ENCODE results near the gene EPC2.
"Not testable (repeated sequence)": the region's sequence is repeated elsewhere in the genome, so short reads cannot be mapped to it uniquely, and the experiment has no call there.

EPC2 gene

GRCh38 chr2:148721991-148722777, 77.6 kb downstream of the EPC2 start:
- no peak for DNase-seq (ENCODE audit: low read depth)

DNA sequence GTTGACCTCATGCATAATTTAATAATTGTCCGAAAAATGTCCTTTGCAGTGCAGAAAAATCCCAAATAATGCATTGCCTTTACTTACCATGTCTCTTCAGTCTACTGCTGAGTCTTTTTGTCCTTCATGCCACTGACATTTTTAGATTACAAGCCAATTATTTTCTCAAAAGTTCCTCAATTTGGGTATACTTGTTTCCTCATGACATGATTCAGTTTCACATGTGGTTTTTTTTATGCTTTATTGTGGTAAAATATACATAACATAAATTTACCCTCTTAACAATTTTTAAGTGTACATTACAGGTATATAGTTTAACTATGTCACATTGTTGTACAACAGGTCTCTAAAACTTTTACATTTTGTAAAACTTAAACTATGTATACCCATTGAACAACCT, 81.0 kb downstream of the EPC2 start:
- no peak for DNase-seq (ENCODE audit: low read depth)

DNA sequence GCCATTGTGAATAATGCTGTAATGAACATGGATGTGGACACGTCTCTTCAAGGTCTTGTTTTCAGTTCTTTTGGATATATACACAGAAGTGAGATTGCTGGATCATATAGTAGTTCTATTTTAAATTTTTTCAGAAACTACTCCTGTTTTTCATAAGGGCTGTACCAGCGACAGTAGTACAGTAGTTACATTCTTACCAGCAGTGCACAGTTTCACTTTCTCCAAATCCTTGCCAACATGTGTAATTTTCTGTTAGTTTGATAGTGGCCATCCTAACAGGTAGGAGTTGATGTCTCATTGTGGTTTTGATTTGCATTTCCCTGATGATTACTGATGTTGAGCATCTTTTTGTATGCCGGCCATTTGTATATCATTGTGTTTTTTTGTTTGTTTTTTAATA, 81.7 kb downstream of the EPC2 start:
- DNase-seq (ENCODE audit: low read depth) = no peak

DNA sequence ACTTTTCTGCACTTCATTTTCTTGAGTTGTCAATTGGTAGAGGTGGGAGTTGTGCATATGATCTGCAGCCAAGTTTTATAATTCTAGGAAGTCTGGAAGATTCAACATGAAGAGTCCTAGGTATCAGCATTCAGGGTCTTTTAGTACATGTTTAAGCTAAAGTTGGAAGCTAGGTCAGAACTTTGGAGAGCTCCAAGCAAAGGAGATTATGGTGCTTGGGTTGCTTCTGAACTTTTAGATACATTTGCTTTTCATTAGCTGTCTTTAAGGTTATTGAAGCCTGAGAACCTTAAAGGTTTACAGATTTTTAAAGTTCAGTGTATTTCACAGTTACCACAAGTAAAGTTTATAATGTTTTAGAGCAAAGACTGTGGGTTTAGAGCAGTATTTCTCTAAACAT, 85.5 kb downstream of the EPC2 start:
- DNase-seq (ENCODE audit: low read depth) = no peak

DNA sequence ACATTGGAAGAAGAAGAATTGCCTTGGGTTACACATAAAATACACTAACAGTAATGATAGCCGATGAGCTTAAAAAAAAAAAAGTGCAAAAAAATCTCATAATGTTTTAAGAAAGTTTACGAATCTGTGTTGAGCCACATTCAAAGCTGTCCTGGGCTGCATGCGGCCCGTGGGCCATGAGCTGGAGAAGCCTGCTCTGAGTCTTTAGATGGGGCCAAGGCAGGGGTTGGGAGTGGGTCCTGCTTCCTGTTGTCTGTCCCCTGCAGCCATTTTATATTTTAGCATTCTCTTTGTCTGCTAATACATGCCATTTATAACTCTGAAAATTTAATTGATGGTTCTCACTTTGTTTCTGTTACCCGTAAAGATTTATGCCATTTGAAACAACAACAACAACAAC, 93.2 kb downstream of the EPC2 start:
- no peak for DNase-seq (ENCODE audit: low read depth)

DNA sequence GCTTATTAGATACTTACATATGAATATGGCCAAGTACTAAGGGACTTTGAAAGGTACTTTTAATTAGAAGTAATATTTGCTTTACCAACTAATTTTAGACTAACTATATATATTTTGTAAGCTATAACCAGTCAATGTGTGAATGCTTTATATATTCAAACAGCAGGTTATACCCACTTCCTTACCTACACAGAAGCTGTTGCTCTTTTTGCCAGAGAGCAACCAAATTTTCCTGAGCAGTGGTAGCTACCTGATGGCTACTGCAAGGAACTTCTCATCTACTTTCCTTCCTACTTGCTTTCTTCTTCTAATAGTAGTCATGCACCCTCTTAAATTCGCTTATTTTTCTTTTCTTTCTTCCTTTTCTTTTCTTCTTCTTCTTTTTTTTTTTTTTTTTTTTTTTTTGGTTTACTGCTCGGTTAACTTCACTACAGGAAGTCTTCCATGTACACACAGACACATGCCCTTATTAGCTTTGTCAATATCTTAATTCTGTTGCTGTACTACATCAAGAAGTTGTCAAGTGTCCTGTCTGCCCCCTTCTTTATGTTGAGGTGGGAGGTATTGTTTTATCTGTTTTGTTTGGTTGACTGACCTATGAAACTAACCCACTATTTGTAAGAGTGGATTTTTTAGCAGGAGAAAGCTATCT, 95.0 kb downstream of the EPC2 start:
- DNase-seq (ENCODE audit: low read depth) = no peak

- no peak for DNase-seq (ENCODE audit: low read depth)
These were observed 97.8 kb downstream of the EPC2 start for GRCh38 chr2:148742373-148742772.

GRCh38 chr2:148745151-148745851, 100.8 kb downstream of the EPC2 start:
- DNase-seq (ENCODE audit: low read depth) = no peak

DNA sequence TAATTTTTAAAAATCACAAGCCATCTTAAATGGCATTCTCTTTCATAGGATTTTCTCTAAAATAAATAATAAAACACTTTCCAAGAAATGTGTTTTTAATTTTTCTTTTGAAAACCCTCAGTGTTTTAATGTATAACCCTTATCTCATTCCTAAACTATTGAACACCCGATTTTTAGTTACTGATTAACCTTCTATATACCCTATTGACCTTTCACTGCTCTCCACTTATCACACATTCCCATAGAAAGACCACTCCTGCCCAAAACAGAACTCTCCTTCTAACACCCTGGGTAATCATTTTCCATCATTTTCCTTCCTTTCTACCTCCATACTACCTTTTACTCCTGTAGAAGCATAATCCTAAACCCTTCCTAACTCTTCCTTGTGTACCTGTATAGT, 102.4 kb downstream of the EPC2 start:
- no peak for DNase-seq (ENCODE audit: low read depth)

DNA sequence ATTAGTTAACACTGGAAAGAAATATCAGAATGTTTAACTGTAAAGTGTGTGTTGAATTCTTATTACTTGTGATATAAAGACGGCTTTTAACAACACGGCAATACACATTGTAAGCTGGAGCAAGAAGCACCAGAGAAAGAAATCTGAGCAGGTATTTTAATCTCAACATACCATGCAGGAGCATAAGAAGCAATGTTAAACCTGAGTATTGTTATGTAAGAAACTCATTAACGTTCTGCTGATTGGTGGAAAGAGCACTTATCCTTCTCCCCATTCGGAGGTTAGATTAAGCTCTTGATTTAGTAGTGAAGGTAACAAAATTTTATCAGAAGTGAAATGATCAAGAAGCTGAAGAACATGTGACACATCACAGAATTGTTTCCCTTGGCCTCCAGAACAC, 107.4 kb downstream of the EPC2 start:
- no peak for DNase-seq (ENCODE audit: low read depth)

- no peak for DNase-seq (ENCODE audit: low read depth)
These were observed 108.4 kb downstream of the EPC2 start for GRCh38 chr2:148752977-148753376.

DNA sequence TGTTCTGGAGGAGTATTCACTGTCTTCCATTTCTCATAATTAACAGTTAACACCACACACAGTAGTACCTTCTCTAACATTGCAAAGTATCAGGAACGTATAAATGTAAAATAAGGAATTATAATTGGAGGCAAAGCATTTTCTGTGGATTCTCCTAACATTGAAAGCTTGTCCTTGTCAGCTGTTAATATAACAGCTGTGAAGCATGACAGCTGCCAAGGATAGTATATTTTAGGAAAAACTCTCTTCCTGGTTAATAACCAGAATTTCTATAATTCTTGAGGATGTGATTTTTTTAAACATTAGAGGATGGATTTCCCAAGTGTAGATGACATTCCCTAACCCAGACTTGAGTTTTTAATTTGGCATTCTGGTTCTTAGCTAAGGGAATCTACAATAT, 110.3 kb downstream of the EPC2 start:
- no peak for DNase-seq (ENCODE audit: low read depth)

DNA sequence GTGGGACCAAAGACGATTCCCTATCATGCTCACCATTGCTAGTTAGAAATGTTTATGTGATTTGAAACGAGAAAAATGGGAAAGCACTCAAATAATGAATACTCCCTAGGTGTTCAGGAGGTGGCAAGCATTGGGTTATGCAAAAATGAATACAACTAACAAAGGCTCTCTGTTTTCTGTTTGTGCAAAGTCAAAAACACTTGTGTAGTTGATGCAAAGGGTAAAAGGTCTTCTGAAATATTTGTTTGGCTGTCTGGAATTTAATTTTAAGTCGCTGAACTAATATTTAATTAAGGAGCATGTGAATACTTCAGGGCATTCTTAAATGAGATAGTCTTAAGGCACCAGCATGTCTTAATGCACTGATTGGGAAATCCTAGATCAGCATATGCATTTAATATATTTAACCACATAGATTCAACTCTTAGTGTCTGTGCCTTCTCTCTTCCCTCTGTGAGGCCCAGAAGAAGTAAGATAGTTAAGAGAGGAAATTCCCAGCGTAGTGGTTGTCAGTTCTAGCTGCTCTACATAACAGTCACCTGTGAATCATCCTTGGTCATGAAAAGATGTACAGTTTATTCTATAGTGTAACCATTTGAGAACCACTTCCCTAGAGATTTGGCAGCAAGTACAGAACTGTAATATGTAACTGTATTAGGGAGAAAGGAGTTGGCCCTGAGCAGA, 111.9 kb downstream of the EPC2 start:
- no peak for DNase-seq (ENCODE audit: low read depth)

DNA sequence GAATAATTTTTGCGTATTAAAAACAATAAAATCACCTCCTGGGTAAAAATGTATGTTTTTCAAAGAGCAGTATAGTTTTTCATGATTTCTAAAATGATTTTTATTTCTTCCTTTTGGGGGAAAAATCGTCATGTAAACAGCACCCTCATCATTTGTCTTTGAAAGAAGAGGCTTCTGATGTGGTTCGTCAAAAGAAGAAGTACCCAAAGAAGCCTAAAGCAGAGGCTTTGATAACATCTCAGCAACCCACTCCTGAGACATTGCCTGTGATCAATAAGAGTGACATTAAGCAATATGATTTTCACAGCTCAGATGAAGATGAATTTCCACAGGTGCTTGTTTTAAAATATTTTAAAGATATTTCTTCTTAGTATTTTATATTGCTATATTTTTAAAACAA, 120.3 kb downstream of the EPC2 start:
- DNase-seq (ENCODE audit: low read depth) = no peak

DNA sequence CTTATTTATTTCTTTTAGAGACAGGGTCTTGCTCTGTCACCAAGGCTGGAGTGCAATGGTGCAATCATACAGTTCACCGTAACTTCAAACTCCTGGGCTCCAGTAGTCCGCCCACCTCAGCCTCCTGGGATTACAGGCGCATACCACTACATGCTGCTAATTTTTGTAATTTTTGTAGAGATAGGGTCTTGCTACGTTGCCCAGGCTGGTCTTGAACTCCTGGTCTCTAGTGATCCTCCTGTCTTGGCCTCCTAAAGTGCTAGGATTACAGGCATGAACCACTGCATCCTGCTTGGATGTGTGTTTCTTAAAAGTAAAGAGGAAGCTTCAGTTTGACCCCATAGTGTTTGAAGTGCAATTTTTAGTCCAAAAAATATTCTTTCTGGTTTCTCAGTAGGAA, 125.5 kb downstream of the EPC2 start:
- DNase-seq (ENCODE audit: low read depth) = no peak

DNA sequence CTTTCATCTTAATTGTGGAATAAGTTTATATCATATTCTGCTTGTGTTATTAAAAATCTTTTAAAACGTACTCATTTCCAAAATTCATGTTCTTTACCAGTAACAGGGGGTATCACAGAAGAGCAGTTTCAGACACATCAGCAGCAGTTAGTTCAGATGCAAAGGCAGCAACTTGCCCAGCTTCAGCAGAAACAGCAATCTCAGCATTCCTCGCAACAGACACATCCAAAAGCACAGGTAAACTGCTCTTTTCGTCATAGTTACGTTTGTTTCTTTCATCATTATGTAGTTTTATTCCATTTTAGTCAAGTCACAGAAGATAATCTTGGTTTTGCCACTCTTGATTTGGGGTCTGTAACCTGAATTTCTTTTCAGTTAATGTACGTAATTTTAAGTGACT, 137.0 kb downstream of the EPC2 start:
- no peak for DNase-seq (ENCODE audit: low read depth)

- no peak for DNase-seq (ENCODE audit: low read depth)
These were observed 144.5 kb downstream of the EPC2 start for GRCh38 chr2:148789059-148789458.

DNA sequence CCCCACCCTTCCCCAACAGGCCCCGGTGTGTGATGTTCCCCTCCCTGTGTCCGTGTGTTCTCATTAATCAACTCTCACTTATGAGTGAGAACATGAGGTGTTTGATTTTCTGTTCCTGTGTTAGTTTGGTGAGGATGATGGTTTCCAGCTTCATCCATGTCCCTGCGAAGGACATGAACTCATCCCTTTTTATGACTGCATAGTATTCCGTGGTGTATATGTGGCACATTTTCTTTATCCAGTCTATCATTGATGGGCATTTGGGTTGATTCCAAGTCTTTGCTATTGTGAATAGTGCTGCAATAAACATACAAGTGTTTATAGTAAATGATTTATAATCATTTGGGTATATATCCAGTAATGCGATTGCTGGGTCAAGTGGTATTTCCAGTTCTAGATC, 145.6 kb downstream of the EPC2 start:
- DNase-seq (ENCODE audit: low read depth) = not testable (repeated sequence)

GRCh38 chr2:148794558-148794957, 150.0 kb downstream of the EPC2 start:
- DNase-seq (ENCODE audit: low read depth) = no peak

GRCh38 chr2:148796735-148797512, 152.4 kb downstream of the EPC2 start:
- no peak for DNase-seq (ENCODE audit: low read depth)

DNA sequence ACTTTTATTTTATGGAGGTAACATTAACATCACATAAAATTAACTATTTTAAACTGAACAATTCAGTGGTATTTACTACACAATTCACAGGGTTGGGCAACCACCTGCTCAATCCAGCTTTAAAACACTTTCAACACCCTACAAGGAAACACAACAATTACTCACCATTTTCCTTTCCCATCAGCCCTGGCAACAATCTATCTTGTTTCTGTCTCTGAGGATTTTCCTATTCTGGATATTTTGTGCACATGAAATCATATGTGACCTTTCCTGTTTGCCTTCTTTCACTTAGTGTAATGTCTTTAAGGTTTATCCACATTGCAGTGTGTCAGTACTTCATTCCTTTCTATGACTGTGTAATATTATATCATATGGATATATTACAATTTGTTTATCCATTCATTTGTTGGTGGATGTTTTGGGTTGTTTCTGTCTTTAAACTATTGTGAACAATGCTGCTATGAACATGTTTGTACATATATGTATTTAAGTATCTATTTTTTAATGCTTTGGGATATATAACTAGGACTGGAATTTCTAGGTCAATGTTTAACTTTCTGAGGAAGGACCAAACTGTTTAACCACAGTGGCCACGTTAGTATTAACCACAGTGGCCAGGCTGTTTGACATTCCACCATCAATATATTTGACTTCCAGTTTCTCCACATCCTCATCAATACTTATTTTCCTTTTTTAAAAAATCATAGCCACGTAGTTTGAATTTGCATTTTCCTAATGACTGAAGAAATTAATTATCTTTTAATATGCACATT, 158.1 kb downstream of the EPC2 start:
- no peak for DNase-seq (ENCODE audit: low read depth)

Data from activated T-cell treated with anti-CD3 and anti-CD28 coated beads for 48 hours (primary cell).